Uterus (tissue), 2 donors: ENCODE measurements around the gene USP26.

Source experiments
- CTCF ChIP-seq, 4 experiments: fragments of 200-600 bp in 2 of 4; fragments of 450-650 bp in 2 of 4; sonication (generic) in 2 of 4; IDR thresholded peaks; one replicate each; pipeline ENCODE4 v1.5.1; 2016 to 2019; ENCODE audit warnings: antibody characterized with exemption in 4 of 4, mild to moderate bottlenecking in 2 of 4, moderate library complexity in 1 of 4
- POLR2A ChIP-seq, 2 donors: fragments of 450-650 bp; IDR thresholded peaks; one replicate each; pipeline ENCODE4 v1.6.1; 2016; ENCODE audit warnings: antibody characterized with exemption in 2 of 2, mild to moderate bottlenecking in 1 of 2, moderate library complexity in 1 of 2

GRCh38 chrX:133083899-133084298 is 13.0 kb downstream of the USP26 start:
- TF ChIP-seq CTCF (IDR thresholded peaks at IDR 0.05) (no peak), POLR2A (IDR thresholded peaks at IDR 0.05) (no peak)
